HG02943 (cell line): ENCODE results near the gene LANCL2.
A peak's percentile ranks its signal among the peaks of the same experiment; 100 is the strongest.
"Not testable (repeated sequence)": the region's sequence is repeated elsewhere in the genome, so short reads cannot be mapped to it uniquely, and the experiment has no call there.

Source experiments
- ATAC-seq: cut with Tn5 transposase; IDR thresholded peaks from one replicate; pipeline ENCODE4 v1.9.1; 2021; ENCODE audit warnings: mild to moderate bottlenecking, low read depth, moderate library complexity; ENCODE audit not compliant: unreplicated experiment

Gene LANCL2, protein sequence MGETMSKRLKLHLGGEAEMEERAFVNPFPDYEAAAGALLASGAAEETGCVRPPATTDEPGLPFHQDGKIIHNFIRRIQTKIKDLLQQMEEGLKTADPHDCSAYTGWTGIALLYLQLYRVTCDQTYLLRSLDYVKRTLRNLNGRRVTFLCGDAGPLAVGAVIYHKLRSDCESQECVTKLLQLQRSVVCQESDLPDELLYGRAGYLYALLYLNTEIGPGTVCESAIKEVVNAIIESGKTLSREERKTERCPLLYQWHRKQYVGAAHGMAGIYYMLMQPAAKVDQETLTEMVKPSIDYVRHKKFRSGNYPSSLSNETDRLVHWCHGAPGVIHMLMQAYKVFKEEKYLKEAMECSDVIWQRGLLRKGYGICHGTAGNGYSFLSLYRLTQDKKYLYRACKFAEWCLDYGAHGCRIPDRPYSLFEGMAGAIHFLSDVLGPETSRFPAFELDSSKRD

DNA sequence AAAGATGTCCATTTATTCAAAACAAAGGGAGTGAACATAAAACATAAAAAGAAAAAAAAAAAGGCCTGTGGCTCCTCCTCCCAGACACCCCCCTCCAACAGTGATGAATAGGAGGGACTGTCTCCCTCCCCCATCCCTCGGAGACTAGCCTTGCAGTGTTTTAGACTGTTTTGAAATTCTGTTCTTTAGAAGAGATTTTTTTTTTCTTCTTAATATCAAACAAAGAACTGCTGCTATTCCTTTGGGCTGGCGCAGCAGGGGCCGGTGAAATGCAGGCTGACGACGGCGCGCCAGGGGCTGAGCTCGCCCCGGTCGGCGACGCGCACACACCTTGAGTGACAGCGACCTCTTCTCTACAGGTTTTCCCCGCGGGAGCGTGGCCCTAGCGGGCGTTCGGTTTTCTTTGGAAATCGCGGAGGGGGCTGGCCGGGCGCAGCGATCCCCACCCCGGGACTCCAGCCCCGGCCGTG is at the start of gene LANCL2:
Gene LANCL2, plus strand, starts transcription at position 133 of the 470 bp plus-strand sequence. CDS start 689 bp downstream, outside the sequence.
- peak; percentile 33 for ATAC-seq

DNA sequence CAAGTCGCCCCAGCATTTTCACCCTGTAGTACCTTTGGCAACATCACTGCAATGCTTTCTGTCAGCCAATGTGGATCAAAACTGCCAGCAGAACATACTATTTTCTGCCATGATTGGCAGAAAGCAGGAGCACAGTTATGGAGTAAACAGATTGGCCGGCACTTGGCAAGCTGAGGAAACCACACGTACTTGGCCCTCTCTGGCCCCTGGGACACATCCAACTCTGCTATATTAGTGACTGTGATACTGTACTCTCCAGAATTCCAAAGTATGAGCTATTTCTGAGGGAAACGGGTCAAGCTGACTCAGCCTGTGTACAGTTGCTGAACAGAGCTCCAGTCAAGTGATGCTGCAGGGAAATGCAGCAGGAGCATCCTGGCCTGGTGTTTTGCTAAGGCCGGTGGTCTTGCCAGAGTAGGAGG is 39.8 kb upstream of the LANCL2 start:
- no peak for ATAC-seq

DNA sequence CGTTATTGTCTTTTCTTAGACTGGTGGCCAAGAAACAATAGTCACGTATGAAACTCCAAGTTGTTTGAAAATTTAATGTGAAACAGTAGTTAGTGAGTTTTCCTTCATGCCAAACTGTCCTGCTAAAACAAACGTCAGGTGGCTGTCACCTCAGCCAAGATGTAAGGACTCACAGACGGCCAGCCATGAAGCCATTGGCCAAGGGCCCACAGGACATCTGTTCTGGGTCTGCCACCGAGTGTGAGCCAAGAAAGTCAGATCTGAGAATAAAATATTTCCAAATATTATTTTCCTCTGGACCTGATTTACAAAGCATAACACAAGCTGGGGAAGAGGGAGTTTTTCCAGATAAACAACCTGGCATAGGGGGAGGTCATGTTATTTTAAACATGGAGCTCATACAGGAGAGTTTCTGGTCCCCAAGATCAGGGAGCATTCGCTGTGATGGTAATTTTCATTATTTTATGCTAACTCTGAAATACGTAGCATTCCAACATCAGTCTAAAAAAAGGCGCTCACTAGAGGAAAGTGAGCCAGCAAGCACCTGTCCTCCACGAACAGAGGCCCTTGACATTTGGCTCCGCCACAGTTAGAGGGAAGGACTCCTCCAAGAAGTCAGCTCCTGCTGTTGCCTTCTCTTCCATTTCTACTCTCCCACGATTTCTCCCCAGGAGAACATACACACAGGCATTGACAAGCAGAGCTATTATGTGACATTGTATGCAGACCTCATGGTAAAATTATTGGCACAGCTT is 38.9 kb upstream of the LANCL2 start:
- ATAC-seq, result no peak

DNA sequence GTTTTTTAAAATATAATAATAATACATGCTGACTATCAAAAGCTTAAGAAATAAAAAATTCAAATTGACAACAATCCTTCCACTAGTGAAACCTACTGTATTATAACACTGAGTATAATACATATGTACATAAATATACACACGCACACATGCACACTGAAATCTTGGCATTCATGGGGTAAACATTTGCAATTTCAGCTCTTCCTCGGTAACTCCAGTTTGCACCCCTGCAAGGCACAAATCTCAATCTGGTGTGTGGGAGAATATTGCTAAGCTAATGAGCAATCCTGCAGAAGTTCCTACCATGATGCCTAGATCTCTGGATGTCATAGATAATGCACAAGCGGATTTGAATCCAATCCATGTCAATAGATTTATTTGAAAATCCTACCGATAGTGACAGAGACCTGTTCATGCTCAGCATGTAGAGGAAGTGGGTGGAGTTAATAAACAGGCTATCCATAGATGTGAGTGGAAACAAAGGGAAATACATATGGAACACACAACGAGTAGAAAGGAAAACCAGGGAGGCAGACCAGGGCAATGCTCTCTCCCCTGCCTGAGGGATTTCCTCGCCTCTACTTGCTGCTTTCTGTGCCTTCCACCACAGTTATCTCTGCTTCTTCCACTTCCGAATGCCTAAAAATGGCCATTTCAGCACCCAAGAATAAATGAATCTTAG is 38.1 kb upstream of the LANCL2 start:
- no peak for ATAC-seq

DNA sequence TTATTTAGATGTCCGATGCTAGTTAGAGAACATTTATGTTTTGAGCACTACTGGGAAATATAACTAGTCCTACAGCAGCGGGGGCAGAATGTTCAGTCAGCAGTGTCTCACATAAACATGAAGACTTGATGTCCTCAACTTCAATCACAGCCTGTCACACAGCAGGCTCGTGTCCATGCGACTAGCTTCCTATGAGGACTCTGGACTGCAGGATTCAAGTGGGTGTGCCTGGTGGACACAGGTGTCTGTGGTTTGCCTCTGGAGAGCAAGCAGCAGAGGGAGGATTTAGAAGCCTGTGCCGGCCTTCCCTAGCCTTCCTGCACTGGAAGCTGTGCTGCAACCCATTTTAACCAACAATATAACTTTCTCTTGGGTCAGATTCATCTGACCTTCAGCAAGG is 30.0 kb upstream of the LANCL2 start:
- ATAC-seq, result no peak

DNA sequence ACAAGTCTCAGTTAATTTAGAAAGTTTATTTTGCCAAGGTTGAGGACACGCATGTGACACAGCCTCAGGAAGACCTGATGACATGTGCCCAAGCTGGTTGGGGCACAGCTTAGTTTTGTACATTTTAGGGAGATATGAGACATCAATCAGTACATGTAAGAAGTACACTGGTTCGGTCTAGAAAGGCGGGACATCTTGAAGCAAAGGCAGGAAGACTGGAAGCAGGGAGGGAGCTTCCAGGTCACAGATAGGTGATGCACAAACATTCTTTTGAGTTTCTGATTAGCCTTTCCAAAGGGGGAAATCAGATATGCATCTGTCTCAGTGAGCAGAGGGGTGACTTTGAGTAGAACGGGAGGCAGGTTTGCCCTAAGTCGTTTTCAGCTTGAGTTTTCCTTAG is 29.4 kb upstream of the LANCL2 start:
- no peak for ATAC-seq

DNA sequence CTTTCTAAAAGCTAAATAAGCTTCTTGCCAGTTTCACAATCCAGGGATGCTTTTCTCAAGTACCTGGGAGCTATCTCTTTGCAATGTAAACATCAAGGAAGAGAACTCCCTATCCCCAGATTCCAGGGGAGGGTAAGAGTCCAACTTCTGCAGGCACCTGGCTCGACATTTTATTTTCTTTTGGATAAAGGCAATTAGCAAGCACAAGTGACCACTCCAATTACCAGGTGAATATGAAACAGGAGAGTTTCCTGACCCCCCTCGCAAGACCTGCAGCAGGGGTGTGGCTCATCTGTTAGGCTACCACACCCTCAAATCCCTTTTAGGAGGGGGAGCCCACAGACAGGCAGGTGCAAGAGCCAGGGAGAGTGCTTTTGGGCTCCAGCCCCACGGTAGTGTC is 28.6 kb upstream of the LANCL2 start:
- ATAC-seq, result no peak

DNA sequence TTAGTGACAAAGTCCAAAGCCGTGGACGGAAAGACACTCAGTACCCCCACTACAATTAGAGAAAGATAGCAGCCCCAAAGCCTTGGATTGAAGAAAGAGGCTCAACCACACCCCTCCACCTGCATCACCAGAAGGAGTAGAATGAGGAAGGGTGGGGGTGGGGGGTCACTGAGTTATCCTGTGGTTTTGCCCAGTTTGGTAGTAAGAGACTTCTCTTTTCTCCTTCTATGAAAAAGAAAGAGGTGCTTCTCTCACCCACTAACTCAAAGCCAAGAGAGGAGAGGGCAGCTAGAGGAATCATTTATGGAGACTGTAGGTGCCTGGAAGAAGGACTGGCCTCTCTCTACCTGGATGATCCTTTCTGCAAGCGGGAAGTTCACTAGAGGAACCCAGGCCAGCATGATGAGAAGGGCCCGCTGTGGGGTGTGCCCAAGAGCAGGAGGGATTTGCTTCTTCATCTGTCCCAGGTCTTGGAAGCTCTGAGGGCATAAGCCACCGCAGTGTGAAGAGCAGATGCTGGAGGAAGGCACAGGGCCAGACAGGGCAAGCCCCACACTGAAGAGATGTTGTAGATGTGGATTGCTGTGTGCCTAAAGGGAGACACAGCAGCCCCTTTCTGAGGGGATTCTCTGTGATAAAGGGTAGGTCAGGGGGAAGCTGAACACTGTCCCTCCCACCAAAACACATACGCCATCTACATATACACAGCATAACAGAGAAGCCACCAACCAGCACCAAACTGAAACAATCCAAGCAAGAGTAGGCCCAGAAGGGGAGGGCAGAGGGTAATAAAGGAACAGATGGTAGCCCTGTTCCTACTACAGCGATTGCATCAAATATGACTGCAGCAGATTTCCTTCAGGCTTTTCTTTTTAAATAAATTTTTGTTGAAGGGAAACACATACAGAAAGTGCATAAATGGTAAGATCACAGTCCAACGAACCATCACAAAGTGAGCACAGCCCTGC is 25.8 kb upstream of the LANCL2 start:
- ATAC-seq, result no peak

DNA sequence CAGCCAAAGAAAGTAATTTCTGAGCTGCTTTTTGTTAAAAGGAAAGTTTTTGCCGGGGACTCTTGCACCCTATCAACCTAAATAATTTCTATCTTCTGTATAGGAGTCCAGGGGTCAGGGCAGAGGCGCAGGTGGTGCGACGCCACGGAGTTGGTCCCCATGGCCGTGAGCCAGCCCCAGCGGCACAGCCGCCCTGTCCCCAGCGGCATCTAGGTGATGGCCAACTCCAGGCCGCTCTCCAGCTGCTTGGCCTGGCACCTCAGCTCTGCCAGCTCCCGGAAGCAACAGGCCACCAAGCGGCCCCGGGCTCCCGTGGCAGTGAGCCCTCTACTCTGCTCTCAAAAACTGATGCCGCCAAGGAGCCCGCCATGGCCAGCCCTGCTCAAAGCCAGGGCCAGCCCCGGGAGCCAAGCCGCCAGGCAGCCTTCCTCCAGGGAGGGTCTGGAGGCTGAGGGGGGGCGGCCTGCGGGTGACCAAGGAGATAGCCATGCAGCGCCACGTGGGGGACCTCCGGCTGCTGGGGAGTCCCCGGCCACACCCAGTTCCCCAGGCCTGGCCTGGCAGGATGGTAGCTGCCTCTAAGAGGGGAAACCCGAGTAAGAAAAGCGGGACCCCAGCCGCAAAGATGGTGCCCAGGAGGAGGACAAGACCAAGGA is 22.8 kb upstream of the LANCL2 start:
- ATAC-seq, result no peak

DNA sequence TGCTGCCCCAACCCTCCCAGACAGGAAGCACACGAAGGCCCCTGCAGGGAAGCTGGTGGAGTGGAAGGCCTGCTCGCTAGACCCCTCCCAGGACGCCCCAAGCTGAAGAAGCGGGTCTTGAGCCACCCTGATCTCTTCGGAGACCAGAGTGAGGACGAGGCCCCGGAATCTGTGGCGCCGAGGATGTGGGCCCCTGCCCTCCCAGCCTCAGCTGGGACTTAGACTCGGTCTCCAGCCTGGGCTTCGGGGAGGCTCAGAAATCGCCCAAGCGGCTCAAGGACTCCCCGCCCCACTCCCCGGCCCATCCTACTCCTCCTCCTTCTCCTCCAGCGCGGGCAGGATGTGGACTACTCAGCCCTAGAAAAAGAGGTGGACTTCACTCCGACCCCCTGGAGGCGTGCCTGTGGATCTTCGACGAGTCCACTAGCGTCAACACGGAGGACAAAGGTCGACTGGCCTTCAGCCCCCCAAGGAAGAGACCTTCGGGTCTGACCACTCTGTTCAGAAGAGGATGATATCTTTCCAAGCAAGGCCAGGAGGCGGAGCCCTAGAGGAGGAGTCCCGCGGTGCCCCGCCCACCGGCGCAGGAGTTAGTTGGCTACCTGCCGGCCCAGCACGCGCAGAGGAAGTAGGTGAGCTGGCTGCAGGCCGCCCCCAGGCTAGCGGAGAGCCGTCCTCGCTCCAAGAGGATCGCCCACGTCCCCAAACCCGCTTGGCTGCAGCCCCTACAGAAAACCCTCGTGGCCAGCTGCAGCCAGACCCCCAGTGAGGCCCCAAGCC is 21.9 kb upstream of the LANCL2 start:
- no peak for ATAC-seq

DNA sequence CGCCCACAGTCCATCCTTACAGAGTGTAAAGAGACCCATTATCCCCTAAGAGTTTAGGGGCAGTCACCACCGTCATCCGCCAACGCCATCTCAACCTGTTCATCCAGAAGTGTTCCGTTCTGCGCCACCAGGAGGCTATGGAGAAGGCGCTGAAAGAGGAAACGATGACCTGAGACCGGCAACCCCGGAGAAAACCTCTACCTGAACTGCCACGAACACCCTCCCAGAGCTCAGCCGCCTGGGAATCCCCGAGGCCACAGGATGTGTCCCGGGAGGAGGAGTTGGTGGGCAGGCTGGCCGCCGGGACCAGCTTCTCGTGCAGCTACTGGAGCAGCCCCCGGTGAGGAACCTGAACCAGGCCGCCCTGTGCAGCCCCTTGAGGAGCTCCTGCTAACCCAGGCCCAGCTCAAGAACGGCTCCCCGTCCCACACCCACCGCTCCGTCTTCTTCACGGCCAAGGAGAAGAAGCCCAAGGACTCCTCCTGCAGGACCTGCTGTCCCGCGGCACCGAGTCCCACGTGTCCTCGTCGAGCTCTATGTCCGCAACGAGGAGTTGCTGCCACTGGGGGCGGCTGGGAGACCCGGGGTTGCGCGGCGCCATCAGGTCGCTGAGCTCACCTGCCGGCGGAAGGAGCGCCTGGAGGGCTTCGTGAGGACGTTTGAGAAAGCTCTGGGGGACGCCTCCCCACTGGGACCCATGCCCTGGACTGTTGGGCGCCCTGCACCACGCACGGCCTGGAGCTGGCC is 21.1 kb upstream of the LANCL2 start:
- no peak for ATAC-seq

DNA sequence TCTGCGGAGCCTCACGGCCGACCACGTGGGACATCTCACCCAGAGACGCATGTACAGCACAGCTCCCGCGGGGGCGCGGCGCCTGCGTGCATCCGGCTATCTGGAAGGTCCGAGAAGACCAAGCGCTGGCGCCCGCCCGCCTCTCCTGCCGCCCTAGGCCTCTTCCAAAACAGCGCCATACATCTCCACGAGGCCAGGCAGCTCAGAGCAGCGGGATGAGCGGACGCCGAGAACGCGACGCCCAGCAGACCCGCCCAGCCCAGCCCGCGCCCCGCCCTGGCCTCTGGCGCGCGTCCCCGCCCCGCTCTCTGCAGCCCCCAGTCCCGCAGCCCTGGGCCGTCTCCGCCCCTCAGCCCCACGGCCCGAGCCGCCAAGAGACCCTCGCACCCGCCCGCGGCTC is 20.3 kb upstream of the LANCL2 start:
- ATAC-seq, result no peak

DNA sequence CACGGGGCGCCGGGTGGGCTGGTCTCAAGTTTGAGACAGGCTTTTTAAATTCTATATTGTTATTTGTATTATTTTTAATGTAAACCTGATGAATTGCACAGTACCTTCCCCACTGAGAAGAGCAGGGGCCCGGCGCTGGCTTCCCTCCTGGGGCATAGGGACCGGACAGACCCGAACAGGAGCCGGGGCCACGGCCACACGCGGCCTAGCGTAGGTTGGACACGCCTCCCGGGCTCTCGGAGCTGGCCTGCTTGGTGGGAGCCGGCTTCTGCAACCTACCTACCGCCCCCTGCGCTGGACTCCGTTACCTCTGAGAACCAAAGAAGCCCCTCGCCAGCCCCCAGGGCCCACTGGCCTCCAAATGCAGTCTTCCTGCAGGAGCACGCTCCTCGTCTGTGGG is 19.8 kb upstream of the LANCL2 start:
- no peak for ATAC-seq

DNA sequence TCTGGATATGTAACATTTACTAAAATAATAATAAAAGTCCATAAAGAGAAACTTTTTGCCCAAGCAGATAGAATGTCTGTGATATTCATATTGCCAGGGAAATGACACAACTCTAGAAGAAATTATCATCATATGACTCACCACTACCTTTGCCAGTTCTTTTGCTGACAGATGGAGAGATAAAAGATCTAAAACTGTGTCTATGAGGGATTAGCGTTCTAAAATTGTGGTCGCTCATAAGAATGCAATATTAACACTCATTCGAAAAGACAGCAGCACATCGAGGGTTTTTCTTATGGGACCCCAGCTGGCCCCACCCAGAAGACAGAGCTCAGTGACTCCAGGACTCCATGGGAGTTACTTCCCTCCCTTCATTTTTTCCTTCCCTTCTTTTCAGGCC is 16.6 kb upstream of the LANCL2 start:
- ATAC-seq, result no peak

DNA sequence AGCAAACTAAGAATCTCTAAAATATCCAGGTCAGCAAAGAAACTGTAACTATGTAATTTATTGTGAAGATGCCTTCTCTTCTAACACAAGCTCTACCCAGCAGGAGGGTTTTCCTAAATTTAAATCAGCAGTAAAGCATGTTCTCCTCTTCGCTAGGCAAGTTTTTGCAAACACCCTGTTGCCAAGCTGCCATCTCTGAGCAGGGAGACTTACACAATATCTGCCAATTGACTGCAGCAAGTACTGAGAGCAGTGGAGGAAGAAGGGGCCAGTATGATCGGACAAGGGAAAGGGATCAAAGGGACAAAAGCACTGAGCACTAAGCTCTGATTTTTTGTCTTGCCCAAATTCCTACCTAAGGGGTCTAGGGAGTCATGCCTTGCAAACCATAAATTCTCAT is 16.0 kb upstream of the LANCL2 start:
- ATAC-seq, result no peak

DNA sequence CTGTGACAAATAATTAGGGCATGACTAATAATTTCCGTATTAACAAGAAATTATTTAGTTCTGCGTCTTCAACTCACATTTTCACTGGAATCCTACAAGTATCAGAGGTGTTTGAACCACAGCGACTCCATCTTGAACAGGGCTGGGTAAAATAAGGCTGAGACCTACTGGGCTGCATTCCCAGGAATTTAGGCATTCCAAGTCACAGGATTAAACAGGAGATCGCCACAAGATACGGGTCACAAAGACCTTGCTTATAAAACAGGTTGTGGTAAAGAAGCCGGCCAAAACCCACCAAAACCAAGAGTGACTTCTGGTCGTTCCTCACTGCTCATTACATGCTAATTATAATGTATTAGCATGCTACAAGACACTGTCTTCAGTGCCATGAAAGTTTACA is 14.9 kb upstream of the LANCL2 start:
- ATAC-seq, result no peak

DNA sequence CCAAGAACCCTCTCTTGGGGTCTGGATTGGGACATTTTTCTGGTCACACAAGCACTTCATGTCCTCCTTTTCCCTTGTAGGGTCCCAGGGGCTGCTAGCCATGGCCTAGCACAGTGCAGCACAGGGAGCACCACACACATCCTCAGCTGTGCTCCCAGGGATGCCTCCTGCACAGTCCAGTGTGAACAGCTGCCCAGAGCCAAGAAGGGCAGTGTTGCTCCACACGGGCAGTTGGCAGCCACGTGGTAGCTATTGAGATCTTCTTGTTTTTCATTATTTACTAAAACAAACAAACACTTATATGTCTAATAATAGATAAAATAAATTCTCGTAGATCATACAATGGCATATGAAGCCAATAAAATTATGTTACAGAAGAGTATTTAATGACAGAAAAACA is 13.9 kb upstream of the LANCL2 start:
- ATAC-seq, result no peak

DNA sequence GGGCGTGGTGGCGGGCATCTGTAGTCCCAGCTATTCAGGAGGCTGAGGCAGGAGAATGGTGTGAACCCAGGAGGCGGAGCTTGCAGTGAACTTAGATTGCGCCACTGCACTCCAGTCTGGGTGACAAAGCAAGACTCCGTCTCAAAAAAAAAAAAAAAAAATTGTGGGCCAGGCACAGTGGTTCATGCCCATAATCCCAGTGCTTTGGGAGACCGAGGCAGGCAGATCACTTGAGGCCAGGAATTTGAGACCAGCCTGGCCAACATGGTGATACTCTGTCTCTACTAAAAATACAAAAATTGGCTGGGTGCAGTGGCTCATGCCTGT is 12.2 kb upstream of the LANCL2 start:
- not testable (repeated sequence) for ATAC-seq
